Neutrophil (primary cell): Measurements from ENCODE around the gene FGFBP1.

Experiments
- H3K27ac ChIP-seq: fragments of 200-600 bp; sonication (generic); 2 replicates; pipeline ENCODE4 v1.5.1; 2016; ENCODE audit warnings: mild to moderate bottlenecking, moderate library complexity
- H3K27me3 ChIP-seq: fragments of 200-600 bp; sonication (generic); 2 replicates; pipeline ENCODE4 v1.6.0; 2016; ENCODE audit warnings: mild to moderate bottlenecking
- H3K36me3 ChIP-seq: fragments of 200-600 bp; sonication (generic); 2 replicates; pipeline ENCODE4 v1.5.1; 2017
- H3K4me1 ChIP-seq, 2 experiments: fragments of 200-600 bp in 1 of 2; sonication (generic) in 1 of 2; 1 replicate in 1 of 2; 2 replicates in 1 of 2; pipeline versions ENCODE4 v1.5.1 to v1.6.1; 2013 to 2016; ENCODE audit warnings: low read depth in 1 of 2, low read length in 1 of 2, mild to moderate bottlenecking in 1 of 2, moderate library complexity in 1 of 2; ENCODE audit not compliant: control insufficient read depth in 1 of 2, insufficient read depth in 1 of 2
- H3K4me3 ChIP-seq, 2 experiments: fragments of 200-600 bp in 1 of 2; sonication (generic) in 1 of 2; 1 replicate in 1 of 2; 2 replicates in 1 of 2; pipeline ENCODE4 v1.5.1; 2013 to 2016; ENCODE audit warnings: low read depth in 1 of 2, low read length in 1 of 2, mild to moderate bottlenecking in 1 of 2, moderate library complexity in 1 of 2
- H3K9me3 ChIP-seq: fragments of 200-600 bp; sonication (generic); 2 replicates; pipeline ENCODE4 v1.5.1; 2016
- CTCF ChIP-seq: fragments of 200-600 bp; sonication (generic); IDR thresholded peaks from 2 replicates; pipeline ENCODE4 v1.5.1; 2016; ENCODE audit warnings: antibody characterized with exemption

Gene FGFBP1

GRCh38 chr4:15888515-15888914 is 50.0 kb downstream of the FGFBP1 start:
- peak overlapping the region; percentile 54 for H3K27ac ChIP-seq
- no peaks in the 10 kb centered on the region for H3K9me3 ChIP-seq
- H3K4me1 ChIP-seq: peaks cover 5 to 16% of the 10 kb centered on the region in 2 experiments
- no peak for TF ChIP-seq CTCF
- no peaks in the 10 kb centered on the region for H3K36me3 ChIP-seq
- no peak overlapping the region for H3K4me3 ChIP-seq
- H3K27me3 ChIP-seq: no peaks in the 10 kb centered on the region
